CD4-positive, alpha-beta T cell treated with Interleukin-2 at 100 ng/mL for 4 hours (primary cell): ENCODE data around the gene ETV6.
"Not testable (repeated sequence)": the region's sequence is repeated elsewhere in the genome, so short reads cannot be mapped to it uniquely, and the experiment has no call there.

Source experiments
- DNase-seq: peaks from one replicate; pipeline ENCODE4 v3.0.0-alpha.2; 2020; ENCODE audit warnings: low spot score

The ETV6 gene

GRCh38 chr12:11668611-11669010 lies 19.1 kb downstream of the ETV6 start:
- no peak for DNase-seq

GRCh38 chr12:11669348-11669747 lies 19.9 kb downstream of the ETV6 start:
- no peak for DNase-seq

- no peak for DNase-seq
These were observed 23.1 kb downstream of the ETV6 start for GRCh38 chr12:11672256-11673191.

- DNase-seq, result no peak
These were observed 24.4 kb downstream of the ETV6 start for GRCh38 chr12:11673666-11674461.

GRCh38 chr12:11674894-11675390 lies 25.5 kb downstream of the ETV6 start:
- no peak for DNase-seq

GRCh38 chr12:11676052-11676451 lies 26.6 kb downstream of the ETV6 start:
- no peak for DNase-seq

- DNase-seq, result no peak
These were observed 27.6 kb downstream of the ETV6 start for GRCh38 chr12:11677093-11677492.

- DNase-seq, result no peak
These were observed 28.3 kb downstream of the ETV6 start for GRCh38 chr12:11677752-11678151.

- no peak for DNase-seq
These were observed 29.3 kb downstream of the ETV6 start for GRCh38 chr12:11678781-11679180.

GRCh38 chr12:11681207-11681606 lies 31.7 kb downstream of the ETV6 start:
- DNase-seq, result no peak

GRCh38 chr12:11681695-11682094 lies 32.2 kb downstream of the ETV6 start:
- DNase-seq, result not testable (repeated sequence)

GRCh38 chr12:11684393-11684792 lies 34.9 kb downstream of the ETV6 start:
- DNase-seq, result no peak

GRCh38 chr12:11684811-11685210 lies 35.3 kb downstream of the ETV6 start:
- DNase-seq, result no peak

- DNase-seq, result no peak
These were observed 35.8 kb downstream of the ETV6 start for GRCh38 chr12:11685316-11685715.

- no peak for DNase-seq
These were observed 36.2 kb downstream of the ETV6 start for GRCh38 chr12:11685716-11686115.

- DNase-seq, result no peak
These were observed 36.6 kb downstream of the ETV6 start for GRCh38 chr12:11686120-11686519.

GRCh38 chr12:11687528-11687927 lies 38.1 kb downstream of the ETV6 start:
- DNase-seq, result no peak

GRCh38 chr12:11688379-11688778 lies 38.9 kb downstream of the ETV6 start:
- no peak for DNase-seq

GRCh38 chr12:11688831-11689230 lies 39.4 kb downstream of the ETV6 start:
- DNase-seq, result no peak

- DNase-seq, result no peak
These were observed 40.2 kb downstream of the ETV6 start for GRCh38 chr12:11689591-11690186.

- no peak for DNase-seq
These were observed 43.6 kb downstream of the ETV6 start for GRCh38 chr12:11693067-11693466.

- DNase-seq, result no peak
These were observed 44.1 kb downstream of the ETV6 start for GRCh38 chr12:11693601-11694000.
